Gastrocnemius medialis (tissue), 4 donors: ENCODE measurements around the gene CYP26A1. TPM values are rescaled to one million over a fixed set of nuclear protein-coding genes. Genes with fewer than 3 reads are reported as not detected.

Source experiments
- ATAC-seq, 2 donors: fragments of 150-250 bp; one replicate each; pipeline ENCODE4 v1.9.1; 2016
- DNase-seq, 2 donors: peaks; one replicate each; pipeline ENCODE4 v3.0.0-alpha.2; 2019
- H3K27ac ChIP-seq, 4 donors: fragments of 200-600 bp; sonication (generic); 1 replicate in 1 of 4; 2 replicates in 3 of 4; pipeline ENCODE4 v1.5.1; 2016 to 2018; ENCODE audit warnings: mild to moderate bottlenecking in 2 of 4, moderate library complexity in 1 of 4
- H3K27me3 ChIP-seq, 3 donors: fragments of 200-600 bp; sonication (generic) in 2 of 3; 1 replicate in 1 of 3; 2 replicates in 2 of 3; pipeline versions ENCODE4 v1.5.1 to v1.6.0; 2016 to 2019; ENCODE audit warnings: mild to moderate bottlenecking in 1 of 3, moderate library complexity in 1 of 3
- H3K36me3 ChIP-seq, 2 donors: fragments of 200-600 bp; sonication (generic) in 1 of 2; one replicate each; pipeline ENCODE4 v1.5.1; 2017 to 2018
- H3K4me1 ChIP-seq, 2 donors: fragments of 200-600 bp; sonication (generic) in 1 of 2; one replicate each; pipeline ENCODE4 v1.5.1; 2016 to 2017; ENCODE audit warnings: mild to moderate bottlenecking in 2 of 2
- H3K4me3 ChIP-seq, 4 donors: fragments of 200-600 bp; sonication (generic) in 3 of 4; 1 replicate in 1 of 4; 2 replicates in 3 of 4; pipeline ENCODE4 v1.5.1; 2016 to 2019; ENCODE audit warnings: mild to moderate bottlenecking in 2 of 4
- H3K9me3 ChIP-seq, 3 donors: fragments of 200-600 bp; sonication (generic) in 2 of 3; 1 replicate in 1 of 3; 2 replicates in 2 of 3; pipeline ENCODE4 v1.5.1; 2016 to 2019
- CTCF ChIP-seq, 5 experiments: fragments of 450-650 bp in 3 of 5; fragments of 200-600 bp in 2 of 5; sonication (generic) in 2 of 5; IDR thresholded peaks in 4 of 5; conservative IDR thresholded peaks in 1 of 5; 1 replicate in 4 of 5; 2 replicates in 1 of 5; pipeline ENCODE4 v1.5.1; 2016 to 2019; ENCODE audit warnings: antibody characterized with exemption in 5 of 5, mild to moderate bottlenecking in 3 of 5, moderate library complexity in 3 of 5
- POLR2A ChIP-seq, 2 donors: fragments of 450-650 bp; IDR thresholded peaks; one replicate each; pipeline ENCODE4 v1.6.1; 2017; ENCODE audit warnings: antibody characterized with exemption in 2 of 2, mild to moderate bottlenecking in 2 of 2, moderate library complexity in 2 of 2
- in situ Hi-C, 4 donors: fragments of 200-750 bp; cut with MboI; loops; one replicate each; pipeline versions ENCODE4 v1.15.0 to v1.8.0; 2017; ENCODE audit warnings: low sequenced_read_pairs in 4 of 4
- intact Hi-C: fragments of 100-400 bp; cut with DNase I; formaldehyde crosslinking; loops from one replicate; pipeline ENCODE4 v1.15.1; 2023; ENCODE audit warnings: low total_unique reads
- total RNA-seq, 4 donors: library from RNA; depleted of rRNA; stranded (reverse); fragments of >200 nt; gene quantifications; one replicate each; pipeline versions ENCODE4 v1.1.0 to v1.2.3, GENCODE V29; 2016

Gene CYP26A1
- total RNA-seq, 4 donors from 2014 or later, result not detected

- Histone ChIP-seq H3K4me3 (no peak overlapping the region), H3K27ac (no peak overlapping the region), H3K4me1 (no peaks in the 10 kb centered on the region), H3K9me3 (no peaks in the 10 kb centered on the region), H3K36me3 (no peaks in the 10 kb centered on the region), H3K27me3 (peaks cover 17 to 23% (median 21%) of the 10 kb centered on the region in 3 donors)
- DNase-seq (no peak), ATAC-seq (no peak)
- intact Hi-C loops (no loop called here), in situ Hi-C loops (loop anchor here in 1 of 4 donors (25.0 kb wide), 1 partner anchor 430 kb away; no protein-coding TSS in a partner anchor)
- TF ChIP-seq POLR2A (IDR thresholded peaks at IDR 0.05) (no peak), CTCF (IDR thresholded peaks at IDR 0.05 in 4 of 5, conservative IDR thresholded peaks at IDR 0.05 in 1 of 5) (no peak)
Observed at GRCh38 chr10:93081834-93082233, 8.1 kb downstream of the CYP26A1 start.

DNA sequence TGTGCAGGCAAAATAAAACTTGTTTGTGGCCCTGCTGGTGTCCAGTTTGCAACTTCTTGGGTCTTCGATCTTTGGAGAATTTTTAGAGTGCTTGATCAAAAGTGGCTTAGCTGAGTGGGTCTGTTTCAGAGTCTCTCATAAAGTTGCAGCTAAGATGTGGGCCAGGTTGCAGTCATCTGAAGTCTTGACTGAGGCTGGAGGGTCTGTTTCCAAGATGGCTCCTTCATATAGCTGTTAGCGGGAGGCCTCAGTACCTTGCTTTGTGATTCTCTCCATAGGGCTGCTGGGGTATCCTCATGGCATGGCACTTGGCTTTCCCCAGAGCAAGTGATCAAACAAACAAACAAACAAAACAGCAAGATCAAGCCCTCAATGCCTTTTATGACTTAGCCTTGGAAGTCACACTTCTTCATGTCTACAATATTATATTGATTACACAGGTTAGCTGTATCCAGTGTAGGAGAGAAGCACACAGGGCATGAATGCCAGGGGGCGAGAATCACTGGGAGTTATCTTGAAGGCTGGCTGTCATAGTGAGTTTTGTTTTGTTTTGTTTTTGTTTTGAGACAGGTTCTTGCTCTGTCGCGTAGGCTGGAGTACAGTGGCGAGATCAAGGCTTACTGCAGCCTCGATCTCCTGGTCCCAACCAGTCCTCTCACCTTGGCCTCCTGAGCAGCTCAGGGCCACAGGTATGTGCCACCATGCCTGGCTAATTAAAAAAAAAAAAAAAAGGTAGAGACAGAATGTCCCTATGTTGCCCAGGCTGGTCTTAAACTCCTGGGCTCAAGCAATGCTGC, 10.2 kb downstream of the CYP26A1 start:
- intact Hi-C loops, result no loop called here
- Histone ChIP-seq H3K4me3 (no peak overlapping the region), H3K27me3 (peaks cover 4 to 14% (median 5%) of the 10 kb centered on the region in 3 donors), H3K4me1 (no peaks in the 10 kb centered on the region), H3K9me3 (no peaks in the 10 kb centered on the region), H3K27ac (no peak overlapping the region), H3K36me3 (no peaks in the 10 kb centered on the region)
- no peak for ATAC-seq
- TF ChIP-seq POLR2A (IDR thresholded peaks at IDR 0.05), result no peak
- TF ChIP-seq CTCF (IDR thresholded peaks at IDR 0.05 in 4 of 5, conservative IDR thresholded peaks at IDR 0.05 in 1 of 5), result no peak
- in situ Hi-C loops, result loop anchor here in 1 of 4 donors (25.0 kb wide), 1 partner anchor 428 kb away; no protein-coding TSS in a partner anchor
- DNase-seq, result no peak

GRCh38 chr10:93085272-93085859, 11.7 kb downstream of the CYP26A1 start:
- Histone ChIP-seq H3K4me3 (no peak overlapping the region), H3K27ac (no peak overlapping the region), H3K36me3 (no peaks in the 10 kb centered on the region), H3K27me3 (peaks cover 0 to 5% (median 0%) of the 10 kb centered on the region in 3 donors), H3K4me1 (no peaks in the 10 kb centered on the region), H3K9me3 (no peaks in the 10 kb centered on the region)
- intact Hi-C loops, result no loop called here
- DNase-seq (no peak), ATAC-seq (no peak)
- in situ Hi-C loops, result loop anchor here in 1 of 4 donors (25.0 kb wide), 1 partner anchor 427 kb away; no protein-coding TSS in a partner anchor
- no peak for TF ChIP-seq CTCF (IDR thresholded peaks at IDR 0.05 in 4 of 5, conservative IDR thresholded peaks at IDR 0.05 in 1 of 5)

- Histone ChIP-seq H3K9me3 (no peaks in the 10 kb centered on the region), H3K36me3 (no peaks in the 10 kb centered on the region), H3K4me1 (no peaks in the 10 kb centered on the region), H3K4me3 (no peak overlapping the region), H3K27me3 (no peaks in the 10 kb centered on the region), H3K27ac (no peak overlapping the region)
- intact Hi-C loops (no loop called here), in situ Hi-C loops (loop anchor here in 1 of 4 donors (25.0 kb wide), 1 partner anchor 426 kb away; no protein-coding TSS in a partner anchor)
- DNase-seq (no peak), ATAC-seq (no peak)
- no peak for TF ChIP-seq POLR2A (IDR thresholded peaks at IDR 0.05)
- no peak for TF ChIP-seq CTCF (IDR thresholded peaks at IDR 0.05 in 4 of 5, conservative IDR thresholded peaks at IDR 0.05 in 1 of 5)
Observed at GRCh38 chr10:93086289-93086688, 12.6 kb downstream of the CYP26A1 start.
